SK-N-MC (cell line): ENCODE results near the gene PPP4R2.
A peak's percentile ranks its signal among the peaks of the same experiment; 100 is the strongest.

Experiments used
- DNase-seq: peaks from one replicate; pipeline ENCODE4 v3.0.0-alpha.2; 2011; ENCODE audit warnings: low read depth, low spot score
- H3K27ac ChIP-seq: fragments of 200-600 bp; sonication (generic); 2 replicates; pipeline ENCODE4 v1.5.1; 2016; ENCODE audit warnings: mixed run types
- H3K36me3 ChIP-seq: fragments of 200-600 bp; sonication (generic); 2 replicates; pipeline ENCODE4 v1.6.1; 2017; ENCODE audit warnings: antibody characterized with exemption, low read length, mixed read lengths; ENCODE audit not compliant: insufficient read depth
- H3K4me3 ChIP-seq: fragments of 200-600 bp; sonication (generic); 2 replicates; pipeline ENCODE4 v1.5.1; 2016
- H3K9ac ChIP-seq: fragments of 200-600 bp; sonication (generic); 2 replicates; pipeline ENCODE4 v1.8.0; 2017; ENCODE audit warnings: mixed run types, mixed read lengths; ENCODE audit not compliant: insufficient read length
- H3K9me3 ChIP-seq: fragments of 200-600 bp; sonication (generic); 2 replicates; pipeline ENCODE4 v1.6.1; 2017; ENCODE audit warnings: low read depth, mild to moderate bottlenecking, antibody characterized with exemption, low read length, moderate library complexity, mixed read lengths
- EZH2 ChIP-seq: fragments of 200-600 bp; sonication (generic); IDR thresholded peaks from one replicate; pipeline ENCODE4 v1.6.1; 2017; ENCODE audit warnings: antibody characterized with exemption
- FOXP2 ChIP-seq: optimal IDR thresholded peaks from 2 replicates; pipeline ENCODE3; 2011; ENCODE audit warnings: mild to moderate bottlenecking, moderate library complexity; ENCODE audit not compliant: insufficient read depth; ENCODE audit errors: extremely low read length, control extremely low read depth
- POLR2AphosphoS5 ChIP-seq: IDR thresholded peaks from 2 replicates; pipeline ENCODE4 v1.6.1; 2012; ENCODE audit warnings: mild to moderate bottlenecking, low read depth, low read length, borderline replicate concordance

PPP4R2 gene

DNA sequence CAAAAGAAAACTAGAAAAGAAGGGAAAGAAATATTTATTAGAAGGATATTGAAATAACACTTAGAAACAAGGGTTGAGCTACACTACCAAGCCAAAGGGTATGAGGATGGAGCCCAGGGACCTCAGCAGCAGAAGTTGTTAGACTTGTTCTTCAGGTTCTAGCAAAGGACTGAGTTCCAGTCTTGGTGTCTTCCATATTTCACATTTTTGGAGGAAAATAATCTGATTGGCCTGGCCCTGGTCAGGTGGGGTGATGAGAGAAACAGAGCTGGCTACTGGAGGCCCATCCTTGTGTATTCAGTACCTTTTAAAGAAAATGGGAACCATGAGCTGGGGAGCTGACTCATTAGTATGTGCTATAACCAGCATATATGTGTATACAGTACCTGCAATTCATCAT, 28.2 kb downstream of the PPP4R2 start:
- TF ChIP-seq EZH2: no peak
- no peak for TF ChIP-seq FOXP2
- no peak for TF ChIP-seq POLR2AphosphoS5
- no peak overlapping the region for H3K4me3 ChIP-seq
- no peak for DNase-seq

DNA sequence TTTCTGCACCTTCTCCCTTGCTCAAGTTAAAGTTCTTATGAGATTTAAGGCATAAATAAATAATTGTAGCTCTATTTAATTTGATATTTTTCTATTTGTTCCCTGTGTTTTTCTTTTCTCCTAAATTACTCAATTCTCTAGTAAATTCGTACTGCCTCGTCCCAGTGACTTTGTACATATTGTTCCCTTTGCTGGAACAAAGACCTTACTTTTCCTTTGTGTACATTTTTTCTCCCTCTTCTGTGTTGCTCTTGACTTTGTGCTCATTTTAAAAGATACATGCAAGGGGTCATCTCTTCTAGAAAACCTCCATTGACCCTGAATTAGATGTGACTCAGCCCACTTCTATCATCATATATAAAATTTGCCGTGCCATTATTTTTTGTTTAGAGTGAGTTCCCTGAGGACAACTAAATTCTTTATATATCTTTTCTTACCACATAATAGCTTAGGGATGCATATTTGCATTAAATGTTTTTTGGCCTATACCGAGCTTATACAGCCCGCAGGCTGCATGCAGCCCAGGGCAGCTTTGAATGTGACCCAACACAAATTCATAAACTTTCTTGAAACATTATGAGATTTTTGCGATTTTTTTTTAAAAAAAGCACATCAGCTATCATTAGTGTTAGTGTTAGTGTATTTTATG, 29.6 kb downstream of the PPP4R2 start:
- H3K27ac ChIP-seq: no peak overlapping the region

More for the DNA sequence above, 28.2 kb downstream of the PPP4R2 start:
- no peak overlapping the region for H3K27ac ChIP-seq
- no peak overlapping the region for H3K9ac ChIP-seq
- H3K9me3 ChIP-seq: no peaks in the 10 kb centered on the region
- H3K36me3 ChIP-seq: peaks cover 15% of the 10 kb centered on the region

DNA sequence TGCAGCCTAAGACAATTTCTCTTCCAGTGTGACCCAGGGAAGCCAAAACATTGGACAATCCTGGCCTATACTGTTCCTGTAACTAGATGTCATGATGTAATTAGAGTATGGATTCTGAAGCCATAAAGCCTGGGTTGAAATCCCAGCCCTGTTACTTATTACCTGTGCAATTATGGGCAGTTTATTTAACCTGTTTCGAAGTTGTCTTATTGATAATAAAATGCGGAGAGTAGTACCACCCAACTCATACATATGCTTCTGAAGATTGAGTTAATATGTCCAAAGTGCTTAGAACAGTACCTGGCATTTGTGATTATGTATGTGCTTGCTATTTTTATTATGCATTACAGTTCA, 30.1 kb downstream of the PPP4R2 start:
- H3K9ac ChIP-seq: no peak overlapping the region
- no peak overlapping the region for H3K4me3 ChIP-seq
- no peak for TF ChIP-seq FOXP2
- no peak for TF ChIP-seq EZH2
- TF ChIP-seq POLR2AphosphoS5: no peak
- H3K27ac ChIP-seq: no peak overlapping the region
- peaks cover 15% of the 10 kb centered on the region for H3K36me3 ChIP-seq
- no peak for DNase-seq
- H3K9me3 ChIP-seq: no peaks in the 10 kb centered on the region

More for the DNA sequence above, 29.6 kb downstream of the PPP4R2 start:
- Histone ChIP-seq H3K36me3 (peaks cover 15% of the 10 kb centered on the region), H3K9me3 (no peaks in the 10 kb centered on the region), H3K4me3 (no peak overlapping the region), H3K9ac (no peak overlapping the region)
- TF ChIP-seq FOXP2 (no peak), EZH2 (no peak), POLR2AphosphoS5 (no peak)
- DNase-seq: no peak

DNA sequence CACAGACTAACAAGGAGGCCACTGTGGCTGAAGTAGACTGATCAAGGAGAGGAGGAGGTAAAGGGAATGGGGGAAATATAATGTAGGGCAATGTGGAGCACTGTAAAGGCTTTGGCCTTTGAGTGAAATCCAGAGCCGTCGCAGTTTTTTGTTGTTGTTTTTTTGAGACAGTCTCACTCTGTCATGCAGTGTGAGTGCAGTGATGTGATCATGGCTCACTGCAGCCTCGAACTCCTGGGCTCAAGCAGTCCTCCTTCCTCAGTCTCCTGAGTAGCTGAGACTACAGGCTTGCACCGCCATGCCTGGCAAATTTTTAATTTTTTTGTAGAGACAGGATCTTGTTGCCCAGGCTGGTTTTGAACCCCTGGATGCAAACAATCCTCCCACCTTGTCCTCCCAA, 32.2 kb downstream of the PPP4R2 start:
- no peak overlapping the region for H3K27ac ChIP-seq
- DNase-seq: no peak
- no peak overlapping the region for H3K9ac ChIP-seq
- no peaks in the 10 kb centered on the region for H3K9me3 ChIP-seq
- no peak overlapping the region for H3K4me3 ChIP-seq
- TF ChIP-seq EZH2 (no peak), POLR2AphosphoS5 (no peak), FOXP2 (no peak)
- peaks cover 16% of the 10 kb centered on the region for H3K36me3 ChIP-seq

DNA sequence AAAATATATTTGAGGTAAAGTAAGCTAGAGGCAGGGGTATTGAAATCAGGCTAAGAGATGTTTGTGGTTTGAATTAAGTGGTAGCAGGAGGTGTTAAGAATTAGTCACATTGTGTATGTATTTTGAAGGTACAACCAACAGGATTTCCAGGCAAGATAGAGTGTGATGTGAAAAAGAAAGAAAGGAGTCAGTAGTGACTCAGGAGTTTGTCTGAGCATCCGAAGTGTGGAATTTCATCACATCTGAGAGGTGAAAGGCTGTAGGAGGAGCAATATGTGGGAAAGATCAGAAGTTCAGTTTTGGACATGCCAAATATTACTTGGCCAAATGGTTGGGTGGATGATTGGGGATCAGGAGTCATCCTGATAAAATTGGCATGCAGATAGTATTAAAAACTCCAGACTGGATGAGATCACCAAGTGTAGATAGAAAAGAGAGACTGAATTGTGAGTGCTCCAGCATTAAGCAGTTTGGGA, 32.7 kb downstream of the PPP4R2 start:
- Histone ChIP-seq H3K9me3 (no peaks in the 10 kb centered on the region), H3K4me3 (no peak overlapping the region), H3K27ac (0 out of 2 replicates have a peak overlapping the region, but pooled peaks have one; percentile 13), H3K36me3 (peaks cover 13% of the 10 kb centered on the region; the same call in 1 of the 2 replicates), H3K9ac (no peak overlapping the region)
- TF ChIP-seq FOXP2: no peak
- TF ChIP-seq POLR2AphosphoS5: no peak
- no peak for TF ChIP-seq EZH2
- no peak for DNase-seq

DNA sequence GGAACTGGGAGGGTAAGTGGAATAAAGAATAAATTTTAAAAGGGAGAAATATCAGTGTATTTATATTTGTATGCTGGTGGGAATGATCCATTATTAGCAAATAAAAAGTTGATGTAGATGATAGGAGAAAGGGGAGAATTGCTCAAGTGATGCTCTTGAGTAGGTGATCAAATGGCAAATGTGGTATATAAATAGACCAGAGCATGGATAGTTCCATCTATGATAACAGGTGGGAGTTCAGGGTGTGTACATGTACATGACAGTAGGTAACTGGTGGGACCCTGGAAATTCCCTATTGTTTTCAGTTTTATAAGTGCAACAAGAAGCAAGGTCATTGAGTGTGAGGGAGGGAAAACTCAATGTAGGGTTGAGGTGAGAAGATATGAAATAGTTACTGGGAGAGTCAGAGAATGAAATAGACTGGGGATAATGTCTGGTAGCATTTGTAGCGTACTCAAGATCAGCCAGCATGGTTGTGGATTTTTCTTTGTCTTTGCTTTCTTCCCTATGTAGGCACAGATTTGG, 33.5 kb downstream of the PPP4R2 start:
- no peak for TF ChIP-seq EZH2
- no peak for TF ChIP-seq FOXP2
- no peak for TF ChIP-seq POLR2AphosphoS5

DNA sequence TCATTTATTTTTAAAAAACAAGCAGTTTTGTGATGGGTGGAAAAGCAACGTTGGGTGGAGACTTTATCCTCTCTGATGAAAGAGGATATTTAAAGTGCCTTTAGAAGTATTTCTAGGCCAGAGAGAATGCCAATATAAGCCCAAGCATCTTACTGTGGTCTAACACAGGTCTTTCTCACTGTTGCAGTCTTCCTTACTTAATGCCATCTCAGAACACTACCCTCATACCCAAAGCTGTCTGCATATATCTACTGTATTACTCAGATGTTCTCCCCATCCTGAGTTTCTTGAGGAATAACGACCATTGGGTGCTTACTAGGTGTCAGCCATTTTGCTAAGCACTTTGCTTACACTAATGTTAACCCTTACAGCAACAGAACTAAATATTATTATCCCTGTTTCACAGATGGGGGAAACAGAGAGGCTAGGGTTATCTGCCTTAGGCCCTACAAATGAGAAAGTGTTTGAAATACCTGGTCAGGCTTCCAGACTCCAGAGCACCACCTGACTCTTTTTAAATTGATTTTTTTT, 35.0 kb downstream of the PPP4R2 start:
- TF ChIP-seq EZH2 (no peak), POLR2AphosphoS5 (no peak), FOXP2 (no peak)
- H3K36me3 ChIP-seq: peaks cover 13% of the 10 kb centered on the region; the same call in 1 of the 2 replicates
- no peak overlapping the region for H3K9ac ChIP-seq
- H3K4me3 ChIP-seq: no peak overlapping the region
- DNase-seq: no peak
- no peak overlapping the region for H3K27ac ChIP-seq
- H3K9me3 ChIP-seq: no peaks in the 10 kb centered on the region

More for the DNA sequence above, 33.5 kb downstream of the PPP4R2 start:
- Histone ChIP-seq H3K9ac (no peak overlapping the region), H3K27ac (no peak overlapping the region), H3K36me3 (peaks cover 13% of the 10 kb centered on the region; the same call in 1 of the 2 replicates), H3K9me3 (no peaks in the 10 kb centered on the region), H3K4me3 (no peak overlapping the region)
- DNase-seq: no peak

DNA sequence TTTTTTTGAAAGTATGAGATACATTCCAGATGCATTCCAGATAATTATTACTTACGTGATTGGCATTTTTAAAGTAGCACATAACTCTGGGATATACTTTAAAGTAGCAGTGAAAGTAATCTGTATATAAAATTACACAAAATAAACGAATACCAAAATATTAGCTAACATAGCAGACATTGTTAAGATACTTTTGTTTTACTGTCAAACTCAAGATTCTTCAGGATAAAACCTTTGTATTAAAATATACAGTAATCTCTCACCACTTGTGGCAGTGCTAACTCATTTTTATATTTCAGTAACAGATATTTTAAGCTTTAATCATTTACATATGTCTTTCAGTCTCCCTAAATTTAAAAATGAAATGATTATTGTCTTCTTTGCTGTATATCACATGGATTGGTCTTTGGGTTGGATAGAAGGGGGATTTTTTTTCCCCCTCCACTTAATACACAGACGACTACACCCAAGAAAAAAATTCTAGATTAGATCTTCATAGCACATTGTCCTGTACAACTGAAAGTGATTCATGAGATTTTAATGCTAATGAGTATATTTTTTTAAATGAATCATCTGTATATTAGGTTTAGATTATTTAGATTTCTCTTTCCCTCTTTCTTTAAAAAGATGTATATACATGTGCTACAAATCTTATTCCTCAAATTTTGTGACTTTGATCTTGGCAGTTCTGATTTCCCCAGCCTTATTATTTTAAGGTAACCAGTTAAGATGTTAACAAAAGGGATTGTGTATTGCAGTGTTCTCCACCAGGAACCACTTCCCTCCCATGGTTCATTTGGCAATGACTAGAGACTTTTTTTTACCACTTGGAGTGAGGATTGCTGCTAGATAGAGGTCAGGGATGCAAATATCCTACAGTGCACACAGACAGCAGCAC, 40.3 kb downstream of the PPP4R2 start:
- no peak overlapping the region for H3K4me3 ChIP-seq
- H3K27ac ChIP-seq: peak overlapping the region; percentile 44; the same call in 1 of the 2 replicates
- H3K9ac ChIP-seq: no peak overlapping the region
- DNase-seq: no peak
- no peaks in the 10 kb centered on the region for H3K9me3 ChIP-seq
- peaks cover 6% of the 10 kb centered on the region; the same call in 1 of the 2 replicates for H3K36me3 ChIP-seq
- TF ChIP-seq FOXP2 (no peak), EZH2 (no peak), POLR2AphosphoS5 (no peak)
